ENCODE results near the gene ATP13A2.

ATP13A2 gene

DNA sequence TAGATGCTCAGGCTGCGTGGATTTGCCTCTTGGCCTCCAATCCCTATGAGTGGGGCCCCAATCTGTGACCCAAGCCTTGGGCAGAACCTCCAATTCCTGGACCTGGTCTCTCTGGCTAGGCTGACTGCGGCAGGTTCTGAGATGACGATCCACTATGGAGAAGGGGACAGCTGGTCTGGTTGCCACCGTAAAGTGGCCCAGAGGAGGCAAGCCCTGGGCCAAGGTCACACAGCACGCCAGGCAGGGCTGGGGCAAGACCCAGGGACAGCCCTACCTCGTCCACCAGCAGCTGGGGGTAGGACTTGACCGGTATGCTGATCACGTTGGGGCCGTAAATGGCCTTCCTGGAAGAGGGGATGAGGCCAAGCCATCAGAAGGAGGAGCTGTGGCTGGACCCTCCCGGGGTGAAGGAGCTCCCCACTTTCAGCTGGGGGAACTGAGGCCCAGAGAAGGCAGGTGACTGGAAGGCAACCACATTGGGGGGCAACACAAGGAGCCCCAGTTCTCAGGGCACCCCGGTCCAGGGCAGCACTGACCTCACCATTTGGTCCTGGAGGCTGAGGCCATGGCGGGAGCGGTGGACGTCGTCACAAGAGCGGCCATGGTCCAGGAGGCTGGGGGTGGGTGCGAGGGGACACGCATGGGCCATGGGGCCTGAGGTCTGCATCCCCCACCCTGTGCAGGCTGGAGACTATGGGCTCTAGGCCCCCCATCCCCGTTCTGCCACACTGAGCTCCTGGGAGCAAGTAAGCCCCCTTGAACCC lies 9.8 kb downstream of the ATP13A2 start:
- no peak for DNase-seq (ENCODE audit: low spot score)

DNA sequence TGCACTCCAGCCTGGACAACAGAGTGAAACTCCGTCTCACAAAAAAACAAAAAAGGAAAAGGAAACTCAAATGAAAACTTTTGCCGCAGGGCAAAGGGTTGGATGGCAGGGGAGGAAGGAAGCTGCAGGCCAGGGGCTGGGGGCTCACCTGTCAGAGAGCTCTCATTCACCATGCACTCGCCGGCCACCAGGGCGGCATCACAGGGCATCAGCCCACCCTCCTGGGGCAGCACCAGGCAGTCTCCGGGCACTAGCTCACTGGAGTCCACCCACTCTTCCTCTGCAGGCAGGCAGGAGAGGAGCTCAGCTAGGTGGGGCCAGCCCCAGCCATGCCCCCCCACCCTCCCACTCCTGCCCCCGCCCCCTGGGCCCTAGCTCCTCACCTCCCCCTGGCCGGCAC lies 11.9 kb downstream of the ATP13A2 start:
- DNase-seq (ENCODE audit: low spot score): no peak

DNA sequence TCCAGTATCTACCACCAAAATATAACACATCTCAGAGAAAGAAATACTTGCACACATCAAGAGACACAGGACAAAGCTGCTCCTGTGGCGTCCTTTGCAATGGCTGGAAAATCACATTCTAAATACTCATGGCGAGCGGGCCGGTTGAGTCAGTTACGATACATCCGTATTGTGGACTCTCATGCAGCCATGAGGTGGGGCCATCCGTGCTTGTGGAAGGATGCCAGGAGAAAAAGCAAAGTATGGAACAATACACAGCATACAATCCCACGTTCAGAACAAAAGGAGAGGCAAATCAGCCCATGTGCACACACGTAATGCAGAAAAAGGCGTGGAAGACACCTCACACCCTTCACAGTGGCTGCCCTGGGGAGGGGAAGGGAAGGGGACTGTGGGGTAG lies 13.1 kb downstream of the ATP13A2 start:
- no peak for DNase-seq (ENCODE audit: low spot score)

DNA sequence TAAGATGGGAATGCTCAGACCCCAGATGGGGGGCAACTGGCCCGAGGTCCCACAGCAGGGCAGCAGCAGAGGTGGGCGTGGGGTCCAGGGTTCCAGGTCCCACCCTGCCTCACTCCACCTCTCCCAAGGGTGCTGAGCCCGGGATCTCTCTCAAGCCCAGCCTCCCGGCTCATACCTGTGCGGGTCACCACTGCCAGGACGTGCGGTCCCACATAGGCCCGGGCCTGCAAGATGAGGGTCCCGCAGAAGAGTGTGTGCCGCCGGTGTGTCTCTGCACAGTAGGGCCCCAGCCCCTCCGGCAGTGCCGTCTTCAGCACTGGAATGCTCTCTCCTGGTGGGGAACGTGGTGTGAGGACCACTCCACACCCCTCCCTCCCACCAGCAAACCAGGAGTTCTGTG lies 14.9 kb downstream of the ATP13A2 start:
- no peak for DNase-seq (ENCODE audit: low spot score)

DNA sequence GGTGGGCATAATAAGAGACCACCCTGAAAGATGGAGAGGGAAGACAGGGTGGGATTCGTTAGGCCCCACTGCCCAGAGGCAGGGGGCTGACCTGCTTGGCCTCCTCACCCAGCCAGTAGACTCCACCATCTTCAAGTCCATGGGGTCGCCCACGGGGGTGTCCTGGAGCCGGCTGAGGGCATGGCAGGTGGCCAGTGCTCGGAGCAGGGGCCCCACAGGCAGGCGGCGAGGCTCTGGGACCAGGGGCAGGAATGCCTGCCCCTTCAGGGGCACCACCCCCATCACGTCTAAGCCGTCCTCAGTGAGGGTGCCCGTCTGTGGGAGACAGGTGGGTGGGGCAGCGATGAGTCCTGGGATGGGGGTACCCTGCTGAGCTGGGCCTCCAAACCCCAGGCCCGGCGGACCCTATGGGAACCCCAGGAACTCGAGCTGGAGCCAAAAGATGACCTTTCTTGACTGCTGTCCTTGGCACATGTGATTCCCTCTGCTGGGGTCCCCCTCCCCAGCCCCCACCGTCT lies 18.1 kb downstream of the ATP13A2 start:
- DNase-seq (ENCODE audit: low spot score): no peak

DNA sequence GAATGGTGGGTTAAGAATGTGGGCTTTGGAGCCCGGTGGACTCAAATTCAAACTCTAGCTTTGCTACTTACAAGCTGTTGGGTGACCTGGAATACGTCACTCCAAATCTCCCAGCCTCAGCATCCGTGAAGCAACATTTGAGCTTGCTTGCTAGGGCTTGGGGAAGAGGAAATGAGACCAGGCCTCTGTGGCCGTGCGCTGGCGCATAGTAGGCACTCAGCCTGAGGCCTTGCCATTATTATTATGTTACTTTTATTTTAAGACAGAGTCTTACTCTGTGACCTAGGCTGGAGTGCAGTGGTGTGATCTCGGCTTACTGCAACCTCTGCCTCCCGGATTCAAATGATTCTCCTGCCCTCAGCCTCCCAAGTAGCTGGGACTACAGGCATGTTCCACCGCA lies 19.1 kb downstream of the ATP13A2 start:
- DNase-seq (ENCODE audit: low spot score): no peak

DNA sequence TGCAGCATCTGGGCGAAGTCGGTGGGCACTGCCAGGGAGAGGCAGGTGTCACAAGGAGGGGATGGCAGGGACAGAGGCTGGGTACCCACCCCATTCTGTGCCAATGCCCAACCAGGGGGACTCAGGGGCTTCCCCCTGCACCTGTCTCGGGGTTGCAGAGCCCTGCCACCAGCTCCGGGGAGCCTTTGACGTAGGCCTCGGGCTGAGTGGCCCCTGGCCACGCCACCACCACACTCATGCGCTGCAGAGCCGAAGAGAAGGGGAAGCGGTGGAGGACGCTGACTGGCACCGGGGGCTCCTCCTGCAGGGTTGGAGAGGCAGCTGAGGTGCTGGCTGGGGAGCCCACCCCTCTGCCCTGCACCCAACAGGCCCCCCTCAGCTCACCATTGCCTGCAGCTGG lies 19.6 kb downstream of the ATP13A2 start:
- no peak for DNase-seq (ENCODE audit: low spot score)

DNA sequence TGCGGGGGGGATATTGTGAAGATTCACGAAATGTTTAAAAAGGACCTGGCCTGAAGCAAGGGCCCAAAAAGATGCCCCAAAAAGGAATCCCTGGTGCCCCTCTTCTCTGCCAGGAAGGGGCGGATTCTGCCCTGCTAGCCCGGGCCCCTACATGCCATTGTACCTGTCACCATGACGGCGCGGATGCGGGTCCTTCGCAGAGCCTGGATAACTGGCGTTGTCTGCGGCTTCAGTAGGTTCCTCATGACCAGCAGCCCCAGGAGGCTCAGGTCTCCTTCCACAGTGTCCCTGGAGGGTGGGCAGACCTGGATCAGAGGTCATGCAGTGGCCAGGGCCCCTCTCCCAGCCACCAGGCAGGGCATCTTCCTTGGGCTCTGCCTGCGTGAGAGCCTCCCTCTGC lies 20.2 kb downstream of the ATP13A2 start:
- no peak for DNase-seq (ENCODE audit: low spot score)

DNA sequence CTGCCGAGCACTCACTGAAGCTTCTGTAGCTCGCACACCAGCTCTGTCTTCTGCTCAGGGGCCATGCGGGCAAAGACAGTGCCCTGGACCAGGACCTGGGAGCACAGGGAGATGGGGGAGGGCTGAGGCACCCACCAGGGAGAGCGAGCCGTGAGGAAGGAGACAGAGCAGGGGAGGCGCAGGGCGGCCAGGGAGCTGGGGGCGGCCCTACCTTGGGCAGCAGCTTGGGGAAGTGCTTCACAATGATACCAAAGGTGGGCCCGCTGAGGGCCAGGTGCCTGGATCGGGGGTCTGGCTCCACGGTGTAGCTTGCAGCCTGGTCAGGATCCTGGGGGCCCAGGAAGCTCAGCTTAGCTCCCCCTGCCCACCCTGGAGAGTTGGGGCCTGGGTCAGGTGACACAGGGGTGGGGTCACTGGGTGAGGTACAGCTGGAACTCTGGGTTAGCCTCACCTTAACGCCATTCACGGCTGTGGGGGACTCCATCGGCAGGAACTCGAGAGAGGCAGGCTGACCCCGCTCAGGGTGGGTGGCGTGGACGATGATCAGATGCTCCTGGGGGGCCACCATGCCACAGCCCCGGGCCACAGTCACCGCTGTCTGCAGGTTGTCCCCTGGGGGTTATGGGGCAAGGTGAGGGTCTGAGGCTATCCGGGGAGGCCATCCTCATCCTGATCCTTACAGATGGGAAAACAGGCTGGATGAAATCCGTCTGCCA lies 21.9 kb downstream of the ATP13A2 start:
- DNase-seq (ENCODE audit: low spot score): no peak

DNA sequence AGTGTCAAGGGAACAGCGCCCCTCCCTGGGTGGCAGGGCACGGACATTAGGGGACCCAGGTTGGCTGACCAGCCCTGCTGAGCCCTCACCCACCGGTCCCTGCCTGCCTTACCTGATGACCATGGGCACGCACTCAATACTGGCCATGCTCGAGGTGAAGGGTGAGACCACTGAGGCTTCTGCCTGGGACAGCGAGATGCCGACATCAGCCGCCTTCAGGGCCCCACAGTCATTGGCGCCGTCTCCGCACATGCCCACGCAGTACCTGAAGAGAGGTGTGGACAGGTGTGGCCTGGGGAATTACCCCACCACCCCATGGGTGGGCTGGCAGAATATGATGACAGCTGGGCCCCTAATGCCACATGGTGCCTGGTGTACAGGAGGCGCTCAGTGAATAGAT lies 23.5 kb downstream of the ATP13A2 start:
- no peak for DNase-seq (ENCODE audit: low spot score)

DNA sequence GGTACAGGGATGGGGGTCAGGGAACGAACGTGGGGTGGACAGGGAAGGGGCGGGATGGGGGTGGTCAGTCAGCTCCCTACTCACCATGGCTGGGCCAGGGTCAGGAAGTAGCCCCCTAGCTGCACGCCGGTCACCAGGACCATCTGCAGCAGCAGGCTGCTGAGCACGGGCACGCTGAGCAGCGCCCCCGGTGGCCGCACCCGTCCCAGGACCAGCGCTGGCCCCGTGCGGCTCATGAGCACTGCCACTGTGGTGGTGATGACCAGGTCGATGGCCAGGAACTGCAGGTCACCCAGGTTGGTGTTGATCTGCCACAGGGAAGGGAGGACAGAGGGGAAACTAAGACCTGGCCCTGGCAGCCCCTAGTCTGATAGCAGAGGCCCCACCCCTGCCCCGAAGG lies 24.8 kb downstream of the ATP13A2 start:
- DNase-seq (ENCODE audit: low spot score): no peak

DNA sequence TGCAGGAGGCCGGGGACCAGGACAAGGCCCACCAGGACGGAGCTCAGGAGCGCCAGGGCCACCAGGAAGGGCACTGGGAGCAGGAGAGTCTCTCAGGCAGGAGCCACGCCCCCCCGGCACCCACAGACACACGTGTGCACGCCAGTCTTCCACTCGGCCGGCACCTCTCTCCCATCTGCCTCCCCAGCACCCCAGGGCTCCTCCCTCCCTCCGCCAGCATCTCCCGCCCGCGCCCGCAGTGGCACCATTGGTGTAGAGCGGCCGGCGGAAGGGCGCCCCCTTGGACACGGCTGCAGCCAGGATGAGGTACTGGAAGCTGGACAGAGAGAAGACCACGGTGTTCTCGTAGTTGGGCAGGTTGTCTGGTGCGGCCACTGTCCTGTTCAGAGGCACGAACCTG lies 25.2 kb downstream of the ATP13A2 start:
- DNase-seq (ENCODE audit: low spot score): no peak

DNA sequence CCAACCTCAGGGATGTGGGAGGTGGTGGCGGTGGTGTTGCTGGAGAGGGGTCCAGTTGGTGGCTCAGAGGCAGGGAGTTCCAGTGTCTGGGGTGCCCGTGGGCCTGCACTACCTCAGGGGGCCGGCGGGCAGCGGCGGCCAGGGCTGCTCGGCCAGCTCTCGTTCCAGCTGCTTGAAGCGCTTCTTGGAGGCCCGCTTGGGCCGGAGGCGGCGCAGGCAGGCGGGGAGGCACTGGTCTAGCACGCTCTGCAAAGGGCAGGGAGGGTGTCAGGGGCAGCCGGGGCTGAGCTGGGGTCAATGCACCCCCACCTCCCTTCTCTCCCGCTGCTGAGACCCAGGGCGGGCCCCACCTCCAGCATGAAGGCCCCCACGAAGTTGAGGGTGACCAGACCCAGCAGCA lies 25.6 kb downstream of the ATP13A2 start:
- DNase-seq (ENCODE audit: low spot score): no peak

DNA sequence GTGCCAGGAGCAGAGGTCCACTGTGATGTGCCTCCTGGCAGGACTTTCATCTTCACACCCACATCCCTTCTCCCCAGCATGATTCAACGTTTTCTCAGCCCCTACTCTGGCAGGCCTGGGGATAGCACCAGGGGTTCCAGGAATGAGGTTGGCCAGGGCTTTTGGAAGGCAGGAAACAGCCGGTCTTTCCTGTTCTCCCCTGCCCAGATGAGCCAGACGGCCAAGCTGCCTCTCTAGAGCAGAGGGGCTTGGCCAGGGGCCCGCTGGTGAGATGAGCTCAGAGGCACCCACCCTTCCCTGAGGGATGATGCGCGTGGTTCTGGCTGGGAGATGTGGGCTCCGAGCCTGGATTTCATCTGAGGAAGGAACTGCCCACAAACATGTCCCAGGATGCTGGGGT lies 27.0 kb downstream of the ATP13A2 start:
- DNase-seq (ENCODE audit: low spot score): peak; percentile 93

DNA sequence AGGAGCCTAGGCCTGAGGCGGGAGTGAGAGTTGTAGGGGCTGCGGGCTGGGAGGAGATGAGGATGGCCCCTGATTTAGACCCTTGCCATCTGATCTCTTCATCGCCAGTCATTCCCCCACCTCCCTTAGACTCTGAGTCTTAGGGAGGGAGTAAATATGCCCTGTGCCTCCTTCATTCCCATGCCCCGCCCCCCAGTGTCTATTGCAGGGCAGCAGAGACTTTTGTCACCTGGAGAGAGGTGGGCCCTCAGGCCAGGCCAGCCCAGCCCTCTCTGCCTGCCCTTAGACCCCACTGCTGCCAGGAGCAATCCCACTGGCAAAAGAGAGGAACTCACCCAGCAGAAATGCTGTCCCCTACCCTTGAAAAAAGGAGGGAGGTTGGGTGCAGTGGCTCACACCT lies 28.1 kb downstream of the ATP13A2 start:
- no peak for DNase-seq (ENCODE audit: low spot score)

DNA sequence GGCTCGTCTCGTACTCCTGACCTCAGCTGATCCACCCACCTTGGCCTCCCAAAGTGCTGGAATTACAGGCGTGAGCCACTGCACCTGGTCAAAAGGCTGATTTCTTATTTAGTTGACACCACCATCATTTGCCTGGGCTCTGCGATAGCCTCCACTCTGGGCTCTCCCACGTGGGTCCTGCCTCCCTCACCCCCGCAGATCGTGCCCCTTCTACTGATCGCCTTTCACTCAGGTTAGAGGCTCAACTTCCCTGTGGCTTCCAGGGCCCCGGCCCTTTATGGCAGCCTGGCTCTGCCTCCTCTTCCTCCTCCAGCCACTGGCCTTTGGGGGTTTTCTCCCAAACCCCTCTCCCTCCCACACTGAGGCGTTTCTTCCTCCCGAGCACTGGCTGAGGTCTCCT lies 28.8 kb downstream of the ATP13A2 start:
- DNase-seq (ENCODE audit: low spot score): no peak

DNA sequence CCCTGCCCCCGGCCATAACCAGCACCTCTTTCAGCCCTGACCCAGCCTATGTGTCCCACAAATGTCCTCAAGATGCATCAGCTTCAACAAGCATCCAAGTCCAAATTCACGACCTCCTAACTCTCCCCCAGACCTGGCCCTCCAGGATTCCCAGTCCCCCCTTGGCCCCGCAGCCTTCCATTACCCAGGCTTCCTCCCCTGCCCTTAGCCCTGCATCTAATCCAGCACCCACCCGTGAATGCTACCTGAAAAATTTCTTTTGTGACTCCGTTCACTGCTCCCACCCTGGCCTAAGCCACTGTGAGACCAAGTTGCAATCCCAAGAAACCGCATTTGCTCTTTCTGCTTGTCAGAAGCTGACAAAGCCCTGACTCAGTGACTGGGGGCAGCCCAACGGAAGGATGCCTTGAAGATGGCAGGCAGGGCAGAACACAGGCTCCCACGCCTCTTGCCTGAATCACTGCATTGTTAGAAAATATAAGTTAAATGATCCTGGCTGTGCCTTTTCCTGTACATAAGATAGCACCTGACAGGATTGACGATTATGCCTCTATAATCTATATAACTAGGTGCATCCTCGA lies 30.4 kb downstream of the ATP13A2 start:
- DNase-seq (ENCODE audit: low spot score): peak; percentile 85

DNA sequence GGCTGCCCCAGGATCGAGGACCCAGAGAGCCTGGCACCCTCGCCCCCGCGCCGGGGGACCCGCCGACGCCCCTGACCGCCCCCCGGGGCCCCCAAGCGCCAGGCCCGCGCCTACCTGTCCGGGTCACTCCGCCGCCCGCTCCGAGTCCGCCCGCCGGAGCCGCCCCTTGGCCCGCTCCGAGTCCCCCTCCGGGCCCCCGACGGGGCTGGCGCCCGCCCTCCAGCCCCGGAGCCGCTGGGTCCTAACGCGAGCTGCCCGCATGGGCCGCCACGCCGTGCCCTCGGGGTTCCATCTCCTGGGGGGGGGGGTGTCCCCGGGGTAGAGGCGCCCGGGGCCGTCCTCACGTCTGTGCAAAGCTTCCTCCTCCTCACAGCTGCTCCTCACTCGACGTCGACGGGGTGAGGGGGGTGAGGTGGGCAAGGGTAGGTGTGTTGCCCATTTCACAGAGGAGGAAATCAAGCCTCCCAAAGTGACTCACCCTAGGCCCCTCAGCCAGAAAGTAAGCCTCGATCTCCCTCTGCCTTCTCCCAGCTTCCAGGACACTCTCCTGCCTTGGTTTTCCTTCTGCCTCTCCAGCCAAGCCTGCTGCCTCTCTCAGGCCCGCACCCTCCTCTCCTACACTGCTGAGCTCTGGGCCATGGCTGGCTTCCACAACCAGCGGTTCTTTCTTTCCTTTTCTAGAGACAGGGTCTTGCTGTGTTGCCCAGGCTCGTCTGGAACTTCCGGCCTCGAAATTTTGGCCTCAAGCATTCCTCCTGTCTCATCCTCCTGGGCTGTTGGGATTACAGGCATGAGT lies 31.1 kb downstream of the ATP13A2 start, which contains the start of gene MFAP2:
Gene MFAP2 (minus strand): TSS at position 148 of the 796 bp plus-strand sequence. CDS start 2,347 bp downstream, outside the sequence.
- DNase-seq (ENCODE audit: low spot score): peak; percentile 83

DNA sequence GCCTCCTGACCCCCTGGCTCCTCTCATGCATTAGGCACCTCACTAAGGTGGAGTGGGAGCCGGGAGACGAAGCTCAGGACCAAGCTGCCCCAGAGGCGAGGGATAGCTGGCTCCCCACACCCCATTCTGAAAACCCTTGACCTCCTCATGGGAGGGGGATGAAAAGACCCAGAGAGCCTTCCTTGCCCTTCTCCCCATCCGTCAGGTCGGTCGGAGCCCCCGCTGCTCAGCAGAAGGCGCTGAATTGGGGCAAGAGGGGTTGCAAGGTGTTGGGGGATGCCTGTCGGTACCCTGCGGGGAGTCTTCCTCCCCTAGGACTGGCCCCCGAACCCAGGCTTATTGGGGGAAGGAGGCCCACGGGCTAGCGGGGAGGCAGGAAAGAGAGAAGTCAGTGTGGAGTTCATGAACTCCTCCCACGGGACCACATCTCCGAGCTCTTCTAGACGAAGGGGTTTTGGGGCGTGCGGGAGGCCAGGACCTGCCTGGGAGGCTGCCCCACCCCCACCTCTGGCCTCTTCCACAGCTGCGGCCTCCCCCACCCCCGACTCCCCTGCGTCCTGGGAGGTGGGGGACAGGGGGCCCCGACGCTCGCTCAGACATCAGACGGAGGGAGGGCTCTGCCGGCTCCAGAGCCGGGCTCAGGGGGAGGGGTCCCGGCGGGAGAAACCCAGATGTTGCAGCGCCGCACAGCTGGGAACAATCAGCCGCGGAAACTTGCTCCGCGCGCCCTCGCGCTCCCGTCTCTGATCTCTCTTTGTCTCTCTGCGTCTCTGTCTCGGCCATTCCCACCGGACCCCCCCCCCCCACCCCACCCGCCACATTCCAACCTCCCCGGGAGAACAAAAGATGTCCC lies 32.0 kb downstream of the ATP13A2 start:
- peak; percentile 72 for DNase-seq (ENCODE audit: low spot score)

DNA sequence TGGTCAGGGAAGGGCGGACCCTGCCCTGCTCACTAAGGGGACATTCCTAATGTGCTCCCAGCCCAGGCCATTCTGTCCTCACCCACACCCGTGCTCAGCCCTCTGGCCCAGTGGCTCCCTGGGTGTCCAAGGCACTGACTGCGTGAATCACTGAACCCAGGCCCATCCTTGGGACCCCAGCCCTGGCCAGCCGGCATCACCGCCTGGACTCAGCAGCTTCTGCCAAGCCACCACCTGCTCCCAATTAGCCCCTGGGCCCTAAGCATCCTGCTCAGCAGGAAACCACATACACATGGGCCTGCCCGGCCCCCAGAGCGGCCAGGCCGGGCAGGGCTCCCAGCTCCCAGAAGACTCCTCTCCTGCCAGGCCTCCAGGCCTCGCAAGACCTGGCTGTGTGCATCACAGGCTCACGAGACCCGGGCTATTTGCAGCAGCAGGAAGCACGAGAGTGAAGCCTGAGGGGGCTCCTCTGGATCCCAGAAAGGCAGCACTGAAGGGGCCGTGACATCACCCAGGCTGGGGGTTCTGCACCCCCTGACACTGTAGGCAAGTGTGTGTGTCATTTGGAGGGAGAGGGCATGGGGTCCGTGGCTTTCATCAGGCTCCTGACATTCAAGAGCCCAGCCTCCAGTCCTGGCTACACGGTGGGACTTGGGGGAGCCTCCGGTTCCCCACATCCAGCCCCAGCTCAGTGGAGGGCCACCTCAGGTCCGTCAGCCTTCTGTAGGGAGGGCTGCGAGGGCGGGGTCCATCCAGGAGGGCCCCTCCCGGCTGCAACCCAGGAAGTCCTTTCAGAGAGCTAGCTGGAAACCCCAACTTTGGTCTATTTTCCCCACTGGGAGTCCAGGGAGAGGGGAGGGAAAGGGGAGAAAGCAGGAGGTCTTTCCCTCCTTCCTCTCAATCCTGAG lies 32.9 kb downstream of the ATP13A2 start:
- peak; percentile 97 for DNase-seq (ENCODE audit: low spot score)

All from GM03348 (cell line).